Neural cell (in vitro differentiated cells): ENCODE data around the gene CLEC3B.

Source experiments
- EP300 ChIP-seq: fragments of 450-650 bp; conservative IDR thresholded peaks from 2 replicates; pipeline ENCODE4 v1.6.1; 2014; ENCODE audit warnings: antibody characterized with exemption, mild to moderate bottlenecking, moderate library complexity; ENCODE audit not compliant: poor library complexity, severe bottlenecking
- EZH2 ChIP-seq: fragments of 200-600, 300-800 bp; shearing (Covaris generic), sonication (generic); IDR thresholded peaks from 2 replicates; pipeline ENCODE4 v1.6.1; 2014; ENCODE audit warnings: antibody characterized with exemption, low read length, borderline replicate concordance, mild to moderate bottlenecking; ENCODE audit not compliant: insufficient read depth, poor library complexity, severe bottlenecking
- MXI1 ChIP-seq: fragments of 450-650 bp; conservative IDR thresholded peaks from 2 replicates; pipeline ENCODE4 v1.6.1; 2014; ENCODE audit warnings: antibody characterized with exemption, mild to moderate bottlenecking; ENCODE audit not compliant: poor library complexity, severe bottlenecking
- POLR2AphosphoS5 ChIP-seq: IDR thresholded peaks from 2 replicates; pipeline ENCODE4 v1.6.1; 2012
- RAD21 ChIP-seq: fragments of 450-650 bp; conservative IDR thresholded peaks from 2 replicates; pipeline ENCODE4 v1.6.1; 2014; ENCODE audit warnings: antibody characterized with exemption, mild to moderate bottlenecking, moderate library complexity
- TAF1 ChIP-seq: IDR thresholded peaks from 2 replicates; pipeline ENCODE4 v1.6.1; 2012; ENCODE audit warnings: low read depth
- TF ChIP-seq, protein P1 (sequence below): fragments of 450-650 bp; IDR thresholded peaks from 2 replicates; pipeline ENCODE4 v1.5.1; 2014; ENCODE audit warnings: antibody characterized with exemption, mild to moderate bottlenecking, moderate library complexity; ENCODE audit not compliant: poor library complexity, severe bottlenecking
- TF ChIP-seq, protein P2 (sequence below): IDR thresholded peaks from 2 replicates; pipeline ENCODE4 v1.6.1; 2012; ENCODE audit warnings: borderline replicate concordance

GRCh38 chr3:45020534-45020933, 5.6 kb upstream of the CLEC3B start:
- TF ChIP-seq, protein P1, sequence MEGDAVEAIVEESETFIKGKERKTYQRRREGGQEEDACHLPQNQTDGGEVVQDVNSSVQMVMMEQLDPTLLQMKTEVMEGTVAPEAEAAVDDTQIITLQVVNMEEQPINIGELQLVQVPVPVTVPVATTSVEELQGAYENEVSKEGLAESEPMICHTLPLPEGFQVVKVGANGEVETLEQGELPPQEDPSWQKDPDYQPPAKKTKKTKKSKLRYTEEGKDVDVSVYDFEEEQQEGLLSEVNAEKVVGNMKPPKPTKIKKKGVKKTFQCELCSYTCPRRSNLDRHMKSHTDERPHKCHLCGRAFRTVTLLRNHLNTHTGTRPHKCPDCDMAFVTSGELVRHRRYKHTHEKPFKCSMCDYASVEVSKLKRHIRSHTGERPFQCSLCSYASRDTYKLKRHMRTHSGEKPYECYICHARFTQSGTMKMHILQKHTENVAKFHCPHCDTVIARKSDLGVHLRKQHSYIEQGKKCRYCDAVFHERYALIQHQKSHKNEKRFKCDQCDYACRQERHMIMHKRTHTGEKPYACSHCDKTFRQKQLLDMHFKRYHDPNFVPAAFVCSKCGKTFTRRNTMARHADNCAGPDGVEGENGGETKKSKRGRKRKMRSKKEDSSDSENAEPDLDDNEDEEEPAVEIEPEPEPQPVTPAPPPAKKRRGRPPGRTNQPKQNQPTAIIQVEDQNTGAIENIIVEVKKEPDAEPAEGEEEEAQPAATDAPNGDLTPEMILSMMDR: no peak
- TF ChIP-seq POLR2AphosphoS5 (no peak), EP300 (no peak), MXI1 (no peak), EZH2 (no peak), TAF1 (no peak), RAD21 (no peak)
- TF ChIP-seq, protein P2, sequence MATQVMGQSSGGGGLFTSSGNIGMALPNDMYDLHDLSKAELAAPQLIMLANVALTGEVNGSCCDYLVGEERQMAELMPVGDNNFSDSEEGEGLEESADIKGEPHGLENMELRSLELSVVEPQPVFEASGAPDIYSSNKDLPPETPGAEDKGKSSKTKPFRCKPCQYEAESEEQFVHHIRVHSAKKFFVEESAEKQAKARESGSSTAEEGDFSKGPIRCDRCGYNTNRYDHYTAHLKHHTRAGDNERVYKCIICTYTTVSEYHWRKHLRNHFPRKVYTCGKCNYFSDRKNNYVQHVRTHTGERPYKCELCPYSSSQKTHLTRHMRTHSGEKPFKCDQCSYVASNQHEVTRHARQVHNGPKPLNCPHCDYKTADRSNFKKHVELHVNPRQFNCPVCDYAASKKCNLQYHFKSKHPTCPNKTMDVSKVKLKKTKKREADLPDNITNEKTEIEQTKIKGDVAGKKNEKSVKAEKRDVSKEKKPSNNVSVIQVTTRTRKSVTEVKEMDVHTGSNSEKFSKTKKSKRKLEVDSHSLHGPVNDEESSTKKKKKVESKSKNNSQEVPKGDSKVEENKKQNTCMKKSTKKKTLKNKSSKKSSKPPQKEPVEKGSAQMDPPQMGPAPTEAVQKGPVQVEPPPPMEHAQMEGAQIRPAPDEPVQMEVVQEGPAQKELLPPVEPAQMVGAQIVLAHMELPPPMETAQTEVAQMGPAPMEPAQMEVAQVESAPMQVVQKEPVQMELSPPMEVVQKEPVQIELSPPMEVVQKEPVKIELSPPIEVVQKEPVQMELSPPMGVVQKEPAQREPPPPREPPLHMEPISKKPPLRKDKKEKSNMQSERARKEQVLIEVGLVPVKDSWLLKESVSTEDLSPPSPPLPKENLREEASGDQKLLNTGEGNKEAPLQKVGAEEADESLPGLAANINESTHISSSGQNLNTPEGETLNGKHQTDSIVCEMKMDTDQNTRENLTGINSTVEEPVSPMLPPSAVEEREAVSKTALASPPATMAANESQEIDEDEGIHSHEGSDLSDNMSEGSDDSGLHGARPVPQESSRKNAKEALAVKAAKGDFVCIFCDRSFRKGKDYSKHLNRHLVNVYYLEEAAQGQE: no peak
